HG03103 (cell line): ENCODE measurements around the gene GTF2B.
A peak's percentile ranks its signal among the peaks of the same experiment; 100 is the strongest.
"Not testable (repeated sequence)": the region's sequence is repeated elsewhere in the genome, so short reads cannot be mapped to it uniquely, and the experiment has no call there.

Experiments used
- ATAC-seq: cut with Tn5 transposase; IDR thresholded peaks from one replicate; pipeline ENCODE4 v1.9.1; 2021; ENCODE audit warnings: low read depth; ENCODE audit not compliant: unreplicated experiment

The GTF2B gene

GRCh38 chr1:88891318-88891950 is at the start of gene GTF2B:
Gene GTF2B, minus strand, starts transcription at chr1:88891567. Its CDS starts 68 bp downstream, at chr1:88891499.
- ATAC-seq: peak; percentile 88

DNA sequence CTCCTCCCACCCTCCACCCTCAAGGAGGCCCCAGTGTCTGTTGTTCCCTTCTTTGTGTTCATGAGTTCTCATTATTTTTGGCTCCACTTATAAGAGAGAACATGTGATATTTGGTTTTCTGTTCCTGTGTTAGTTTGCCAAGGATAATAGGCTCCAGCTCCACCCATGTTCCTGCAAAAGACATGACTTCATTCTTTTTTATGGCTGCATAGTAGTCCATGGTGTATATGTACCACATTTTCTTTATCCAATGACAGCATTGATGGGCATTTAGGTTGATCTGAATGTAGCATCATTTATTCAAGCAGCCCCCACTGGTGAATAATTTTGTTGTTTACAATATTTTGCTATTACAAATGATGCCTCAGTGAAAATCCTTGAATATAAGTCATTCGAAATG is 47.2 kb upstream of the GTF2B start:
- not testable (repeated sequence) for ATAC-seq

DNA sequence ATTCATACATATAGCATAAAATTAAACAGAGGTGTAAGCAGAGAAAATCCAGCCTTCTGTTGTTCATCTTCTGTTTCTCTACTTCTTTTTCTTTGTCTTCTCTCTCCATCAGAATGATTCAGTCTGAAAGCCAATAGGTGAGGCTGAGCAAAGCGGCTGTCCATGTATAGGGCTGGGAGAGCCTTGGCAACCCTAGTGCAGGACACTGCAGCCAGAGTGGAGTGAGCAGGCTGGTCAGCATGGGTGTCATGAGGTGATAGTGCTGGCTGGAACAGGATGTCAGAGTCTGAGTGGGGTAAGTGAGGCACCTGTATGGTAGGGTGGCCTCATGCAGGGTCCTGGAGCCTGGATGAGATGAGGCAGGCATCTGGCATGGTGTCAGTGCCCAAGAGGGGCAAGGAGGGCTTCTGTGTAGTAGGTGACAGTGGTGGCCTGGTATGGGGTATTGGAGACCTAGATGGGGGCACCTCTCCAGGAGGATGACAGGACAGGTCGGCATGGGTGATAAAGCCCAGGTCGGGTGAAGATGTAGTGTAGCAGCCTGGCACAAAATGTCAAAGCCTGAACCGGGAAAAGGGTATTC is 45.5 kb upstream of the GTF2B start:
- ATAC-seq: no peak

DNA sequence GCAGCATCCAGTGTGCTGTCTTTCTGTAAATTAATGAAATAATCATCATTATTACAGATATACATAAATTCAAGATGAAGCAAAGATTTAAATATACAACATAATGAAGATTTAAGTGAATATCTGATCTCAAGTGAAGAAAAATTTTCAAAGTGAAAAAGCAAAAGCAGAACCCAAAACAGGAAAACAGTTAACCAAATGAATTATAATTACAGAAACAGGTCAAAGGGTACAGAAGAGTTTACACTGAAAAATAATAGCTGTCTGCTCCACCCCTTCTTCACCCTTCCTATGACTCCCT is 44.8 kb upstream of the GTF2B start:
- ATAC-seq: no peak

- ATAC-seq: no peak
These were observed 44.3 kb upstream of the GTF2B start for GRCh38 chr1:88935522-88936222.

DNA sequence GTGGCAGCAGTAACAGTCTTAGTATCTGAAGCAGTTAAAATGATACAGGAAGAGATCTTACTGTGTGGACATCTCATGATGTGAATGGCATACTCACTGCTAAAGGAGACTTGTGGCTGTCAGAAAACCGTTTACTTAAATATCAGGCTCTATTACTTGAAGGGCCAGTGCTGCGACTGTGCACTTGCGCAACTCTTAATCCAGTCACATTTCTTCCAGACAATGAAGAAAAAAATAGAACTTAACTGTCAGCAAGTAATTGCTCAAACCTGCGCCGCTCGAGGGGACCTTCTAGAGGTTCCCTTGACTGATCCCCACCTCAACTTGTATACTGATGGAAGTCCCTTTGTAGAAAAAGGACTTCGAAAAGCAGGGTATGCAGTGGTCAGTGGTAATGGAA is 38.8 kb upstream of the GTF2B start:
- not testable (repeated sequence) for ATAC-seq

- ATAC-seq: no peak
These were observed 31.9 kb upstream of the GTF2B start for GRCh38 chr1:88923224-88923623.

DNA sequence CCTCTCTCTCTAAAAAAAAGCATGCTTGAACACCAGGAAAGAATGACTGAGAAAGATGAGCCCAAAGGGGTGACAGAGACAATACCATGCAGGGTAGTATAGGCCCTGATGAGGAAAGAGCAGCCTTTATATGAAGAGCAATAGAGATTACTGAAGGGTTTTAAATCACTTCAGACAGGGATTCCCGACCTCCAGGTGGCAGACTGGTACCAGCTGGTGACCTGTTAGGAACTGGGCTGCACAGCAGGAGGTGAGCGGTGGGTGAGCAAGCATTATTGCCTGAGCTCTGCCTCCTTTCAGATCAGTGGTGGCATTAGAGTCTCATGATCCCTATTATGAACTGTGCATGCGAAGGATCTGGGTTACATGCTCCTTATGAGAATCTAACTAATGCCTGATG is 30.8 kb upstream of the GTF2B start:
- ATAC-seq: no peak

- ATAC-seq: no peak
These were observed 29.5 kb upstream of the GTF2B start for GRCh38 chr1:88920845-88921244.

- ATAC-seq: no peak
These were observed 26.1 kb upstream of the GTF2B start for GRCh38 chr1:88917321-88918025.

DNA sequence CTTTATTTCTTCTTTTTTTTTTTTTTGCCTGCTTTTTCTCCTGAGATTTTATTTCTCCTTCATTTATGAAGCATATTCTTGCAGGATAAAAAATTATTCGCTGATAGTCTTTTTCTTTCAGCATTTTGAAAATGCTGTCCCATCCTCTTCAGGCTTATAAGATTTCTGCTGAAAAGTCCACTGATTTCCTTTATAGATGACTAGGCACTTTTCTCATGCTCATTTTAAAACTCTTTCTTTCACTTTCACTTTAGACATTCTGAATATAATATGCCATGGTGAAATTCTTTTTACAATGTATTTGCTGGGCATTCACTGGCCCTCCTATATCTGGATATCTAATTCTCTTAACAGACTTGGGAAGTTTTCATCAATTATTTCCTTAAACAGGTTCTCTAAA is 25.5 kb upstream of the GTF2B start:
- no peak for ATAC-seq

DNA sequence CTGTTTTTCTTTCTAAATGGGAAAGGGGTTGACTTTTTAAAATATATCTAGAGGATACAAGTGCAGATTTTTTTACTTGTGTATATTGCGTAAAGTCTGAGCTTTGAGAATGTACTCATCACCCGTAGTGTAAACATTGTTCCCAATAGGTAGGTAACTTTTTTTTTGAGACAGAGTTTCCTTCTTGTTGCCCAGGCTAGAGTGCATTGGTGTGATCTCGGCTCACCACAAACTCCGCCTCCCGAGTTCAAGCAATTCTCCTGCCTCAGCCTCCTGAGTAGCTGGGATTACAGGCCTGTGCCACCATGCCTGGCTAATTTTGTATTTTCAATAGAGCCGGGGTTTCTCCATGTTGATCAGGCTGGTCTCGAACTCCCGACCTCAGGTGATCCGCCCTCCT is 20.4 kb upstream of the GTF2B start:
- not testable (repeated sequence) for ATAC-seq

GRCh38 chr1:88911161-88911560 is 19.8 kb upstream of the GTF2B start:
- ATAC-seq: no peak

GRCh38 chr1:88910401-88910800 is 19.0 kb upstream of the GTF2B start:
- ATAC-seq: no peak

GRCh38 chr1:88900883-88901282 is 9.5 kb upstream of the GTF2B start:
- ATAC-seq: no peak

GRCh38 chr1:88897070-88897730 is 5.8 kb upstream of the GTF2B start:
- ATAC-seq: no peak

- no peak for ATAC-seq
These were observed 1.1 kb upstream of the GTF2B start for GRCh38 chr1:88892357-88892877.

DNA sequence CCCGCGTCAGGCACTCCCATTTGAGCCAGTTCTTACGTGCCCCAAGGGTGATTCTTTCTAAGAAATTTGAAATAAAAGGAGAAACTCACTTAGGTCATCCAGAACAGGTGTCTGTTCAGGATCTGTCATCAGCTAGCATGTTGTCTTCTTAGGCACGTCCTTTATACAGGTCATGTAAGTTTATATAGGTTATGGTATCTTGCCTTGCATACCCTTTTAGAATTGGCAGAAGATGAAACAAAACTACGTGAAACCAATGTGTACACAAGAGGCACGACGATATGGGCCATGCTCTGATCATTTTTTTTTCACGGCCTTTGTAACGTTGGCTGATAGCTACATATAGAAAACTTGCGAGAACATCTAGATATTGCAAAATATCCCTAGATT is 579 bp upstream of the GTF2B start:
- peak; percentile 3 for ATAC-seq

DNA sequence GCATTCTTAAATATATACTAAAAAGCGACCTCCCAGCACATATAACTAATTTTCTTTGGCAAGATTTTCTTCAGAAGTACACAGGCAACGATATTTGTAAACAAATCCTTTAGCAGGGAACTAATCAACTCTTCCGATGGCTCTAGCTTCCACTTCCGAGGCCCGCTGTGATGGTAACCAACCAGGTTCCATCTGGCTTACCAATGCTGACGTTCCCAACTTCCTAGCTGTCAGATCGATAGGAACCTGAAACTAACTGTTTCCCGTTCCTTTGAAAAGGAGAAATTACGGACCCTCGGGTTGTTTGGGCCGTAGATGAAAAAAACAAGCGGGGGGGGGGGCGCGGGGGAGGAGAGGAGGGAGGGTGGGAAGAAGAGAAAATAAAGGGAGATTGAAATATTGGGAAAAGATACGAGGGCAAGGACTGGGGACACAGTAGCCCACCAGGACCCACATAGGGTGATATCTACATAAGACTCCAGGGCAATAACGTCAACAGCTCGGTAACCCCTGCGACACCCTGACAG is 513 bp downstream of the GTF2B start:
- no peak for ATAC-seq

- ATAC-seq: no peak
These were observed 1.2 kb downstream of the GTF2B start for GRCh38 chr1:88890131-88890530.

DNA sequence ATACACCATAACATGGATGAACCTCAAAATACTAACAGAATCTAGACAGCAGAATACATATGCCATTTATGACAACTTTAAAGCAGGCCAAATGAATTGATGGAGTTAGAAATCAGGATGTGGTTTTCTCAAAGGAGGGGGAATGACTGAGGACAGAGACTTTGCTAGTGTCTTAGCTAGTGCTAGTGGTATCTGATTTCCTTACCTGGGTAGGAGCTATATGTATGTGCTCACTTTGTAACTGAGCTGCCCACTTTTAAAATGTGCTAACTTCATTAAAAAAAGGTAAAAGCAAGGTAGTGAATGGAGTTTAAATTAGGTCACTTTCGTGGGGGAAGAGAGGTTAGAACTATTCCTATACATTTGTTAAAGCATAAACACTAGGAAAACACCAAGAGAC is 2.6 kb downstream of the GTF2B start:
- no peak for ATAC-seq
